Stimulated activated CD8-positive, alpha-beta memory T cell treated with anti-CD3 and anti-CD28 coated beads, Interleukin-4, amount 100 ng/mL, for 1 hour (primary cell): ENCODE results near the gene SP110.
"Not testable (repeated sequence)": the region's sequence is repeated elsewhere in the genome, so short reads cannot be mapped to it uniquely, and the experiment has no call there.

ENCODE experiments used
- DNase-seq, 2 donors: peaks; one replicate each; pipeline ENCODE4 v3.0.0-alpha.2; 2020; ENCODE audit warnings: low read depth in 2 of 2, low spot score in 1 of 2

The SP110 gene

GRCh38 chr2:230225486-230225885 is 5.7 kb upstream of the SP110 start, which contains the start of gene SP140:
SP140 (plus strand) TSS chr2:230225736; CDS start chr2:230225845, 109 bp downstream.
- DNase-seq, result peak; percentile 49 to 60

GRCh38 chr2:230224458-230224857 is 4.7 kb upstream of the SP110 start:
- DNase-seq, result no peak

- DNase-seq, result not testable (repeated sequence)
Measured at GRCh38 chr2:230222829-230223228, 3.0 kb upstream of the SP110 start.

GRCh38 chr2:230221493-230221892 is 1.7 kb upstream of the SP110 start:
- no peak for DNase-seq

- no peak for DNase-seq
Measured at GRCh38 chr2:230220347-230220969, 674 bp upstream of the SP110 start.

- no peak for DNase-seq
Measured at GRCh38 chr2:230218421-230218820, 1.4 kb downstream of the SP110 start.

- DNase-seq, result no peak
Measured at GRCh38 chr2:230217424-230217823, 2.4 kb downstream of the SP110 start.

GRCh38 chr2:230216489-230216888 is 3.3 kb downstream of the SP110 start:
- DNase-seq, result no peak

- DNase-seq, result no peak
Measured at GRCh38 chr2:230209422-230210051, 10.2 kb downstream of the SP110 start.

- no peak for DNase-seq
Measured at GRCh38 chr2:230208576-230208975, 11.2 kb downstream of the SP110 start.

- DNase-seq, result no peak
Measured at GRCh38 chr2:230205721-230206120, 14.1 kb downstream of the SP110 start.

GRCh38 chr2:230205034-230205433 is 14.8 kb downstream of the SP110 start:
- DNase-seq, result no peak

GRCh38 chr2:230203110-230203676 is 16.6 kb downstream of the SP110 start:
- no peak for DNase-seq

- no peak for DNase-seq
Measured at GRCh38 chr2:230202430-230203109, 17.2 kb downstream of the SP110 start.

- no peak for DNase-seq
Measured at GRCh38 chr2:230184727-230185578, 34.8 kb downstream of the SP110 start.

GRCh38 chr2:230181195-230181594 is 38.6 kb downstream of the SP110 start:
- DNase-seq, result no peak

GRCh38 chr2:230179907-230180306 is 39.9 kb downstream of the SP110 start:
- no peak for DNase-seq

- no peak for DNase-seq
Measured at GRCh38 chr2:230178546-230179485, 41.0 kb downstream of the SP110 start.

GRCh38 chr2:230176996-230177395 is 42.8 kb downstream of the SP110 start:
- DNase-seq, result no peak

- no peak for DNase-seq
Measured at GRCh38 chr2:230174466-230174865, 45.3 kb downstream of the SP110 start.
